GM18951 (cell line): ENCODE data around the gene PTPN22.

ENCODE experiments used
- POLR2A ChIP-seq: IDR thresholded peaks from 4 replicates; pipeline ENCODE4 v1.6.1; 2011; ENCODE audit warnings: mild to moderate bottlenecking; ENCODE audit not compliant: insufficient read length, insufficient read depth; ENCODE audit errors: extremely low read depth
- in situ Hi-C: fragments of 300-500 bp; cut with MboI; formaldehyde crosslinking; loops from one replicate; pipeline ENCODE4 v1.12.0; 2022; ENCODE audit warnings: low sequenced_read_pairs, mixed read lengths, inconsistent platforms; ENCODE audit not compliant: unreplicated experiment

PTPN22 gene

GRCh38 chr1:113874012-113874879, 2.7 kb upstream of the PTPN22 start:
- in situ Hi-C loops, result no loop called here
- no peak for TF ChIP-seq POLR2A

GRCh38 chr1:113872219-113872935, 865 bp upstream of the PTPN22 start:
- in situ Hi-C loops, result no loop called here
- no peak for TF ChIP-seq POLR2A

- in situ Hi-C loops, result no loop called here
Observed at GRCh38 chr1:113870778-113871177, 734 bp downstream of the PTPN22 start.

GRCh38 chr1:113868387-113869083, 3.0 kb downstream of the PTPN22 start:
- no peak for TF ChIP-seq POLR2A
- in situ Hi-C loops, result no loop called here

More at GRCh38 chr1:113870778-113871177, 734 bp downstream of the PTPN22 start:
- TF ChIP-seq POLR2A, result no peak

- in situ Hi-C loops, result no loop called here
- TF ChIP-seq POLR2A, result no peak
Observed at GRCh38 chr1:113861641-113862040, 9.9 kb downstream of the PTPN22 start.

- TF ChIP-seq POLR2A, result no peak
- in situ Hi-C loops, result no loop called here
Observed at GRCh38 chr1:113860891-113861290, 10.6 kb downstream of the PTPN22 start.

GRCh38 chr1:113859478-113860175, 11.9 kb downstream of the PTPN22 start:
- in situ Hi-C loops, result no loop called here
- TF ChIP-seq POLR2A, result no peak

GRCh38 chr1:113858982-113859381, 12.5 kb downstream of the PTPN22 start:
- in situ Hi-C loops, result no loop called here
- TF ChIP-seq POLR2A, result no peak

- no peak for TF ChIP-seq POLR2A
- in situ Hi-C loops, result no loop called here
Observed at GRCh38 chr1:113858418-113858817, 13.1 kb downstream of the PTPN22 start.

GRCh38 chr1:113857776-113858175, 13.7 kb downstream of the PTPN22 start:
- no peak for TF ChIP-seq POLR2A
- in situ Hi-C loops, result no loop called here

GRCh38 chr1:113856401-113856790, 15.1 kb downstream of the PTPN22 start:
- TF ChIP-seq POLR2A, result no peak
- in situ Hi-C loops, result no loop called here

GRCh38 chr1:113855630-113856400, 15.7 kb downstream of the PTPN22 start:
- in situ Hi-C loops, result no loop called here
- no peak for TF ChIP-seq POLR2A
